ENCODE data around the gene GSG1. TPM values are rescaled to one million over a fixed set of nuclear protein-coding genes. Genes with fewer than 3 reads are reported as not detected.

GSG1 gene
- total and polyA plus RNA-seq, 2 of the 8 experiments (the other 6 are each of a cell fraction or from before 2014, with no cell fraction given), result 0.89 to 1.4 TPM

DNA sequence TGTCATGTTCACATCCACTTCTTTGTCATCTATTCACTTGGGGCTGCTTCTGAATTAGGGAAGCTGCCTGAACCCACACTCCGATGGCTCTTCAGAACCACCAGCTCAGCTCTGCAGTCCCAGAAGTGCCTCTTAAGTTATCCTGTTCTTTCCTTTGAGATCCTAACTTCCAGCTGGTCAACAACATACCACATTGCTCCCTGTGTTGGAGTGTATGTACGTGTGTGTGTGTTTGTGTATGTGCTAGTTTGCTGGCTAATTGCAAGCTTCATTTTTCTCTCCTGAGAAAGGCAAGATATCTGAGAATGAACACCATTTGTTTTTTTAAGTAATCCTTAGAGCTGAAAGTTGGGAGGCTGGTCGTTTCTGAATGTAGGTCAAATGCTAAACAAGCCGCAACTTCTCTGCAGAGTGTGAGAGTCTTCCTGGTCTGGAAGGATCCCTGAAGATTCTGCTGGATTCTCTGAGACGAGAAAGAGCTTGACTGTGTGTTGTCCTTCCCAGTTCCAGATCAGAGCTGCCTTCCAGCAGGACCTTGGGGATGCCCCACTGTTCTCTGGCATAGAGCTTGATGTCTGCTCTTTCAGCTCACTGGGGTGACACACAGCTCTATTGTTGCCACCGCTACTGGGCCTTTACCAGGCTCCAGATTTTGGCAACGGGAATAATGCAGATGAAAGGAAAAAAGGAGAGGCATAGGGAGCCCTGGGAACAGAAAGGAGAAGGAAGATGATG lies 839 bp downstream of the GSG1 start (continued):
- TF ChIP-seq ZNF274 (IDR thresholded peaks at IDR 0.05; ENCODE audit: borderline replicate concordance, extremely low read depth, low read length), result no peak
- no peak for TF ChIP-seq EGR1 (IDR thresholded peaks at IDR 0.05; ENCODE audit: borderline replicate concordance, low read depth, low read length)
- TF ChIP-seq CBX8 (IDR thresholded peaks at IDR 0.05; ENCODE audit: borderline replicate concordance, low read depth, low read length), result no peak
- no peak for TF ChIP-seq RNF2 (IDR thresholded peaks at IDR 0.05; ENCODE audit: borderline replicate concordance, low read depth, low read length, missing control alignments, poor library complexity, severe bottlenecking)
- TF ChIP-seq SP1 (IDR thresholded peaks at IDR 0.05; ENCODE audit: low read depth, low read length), result no peak
- no peak for TF ChIP-seq SIX5 (IDR thresholded peaks at IDR 0.05; ENCODE audit: low read depth, low read length)
- TF ChIP-seq POLR2A (IDR thresholded peaks at IDR 0.05; ENCODE audit: control extremely low read depth in 1 of 2, low read depth in 2 of 2, low read length in 2 of 2), result no peak
- TF ChIP-seq CEBPB (IDR thresholded peaks at IDR 0.05; ENCODE audit: low read depth, low read length), result no peak

Measured in H1 (cell line).